Measurements from ENCODE around the gene DCLK1.

DCLK1 gene

DNA sequence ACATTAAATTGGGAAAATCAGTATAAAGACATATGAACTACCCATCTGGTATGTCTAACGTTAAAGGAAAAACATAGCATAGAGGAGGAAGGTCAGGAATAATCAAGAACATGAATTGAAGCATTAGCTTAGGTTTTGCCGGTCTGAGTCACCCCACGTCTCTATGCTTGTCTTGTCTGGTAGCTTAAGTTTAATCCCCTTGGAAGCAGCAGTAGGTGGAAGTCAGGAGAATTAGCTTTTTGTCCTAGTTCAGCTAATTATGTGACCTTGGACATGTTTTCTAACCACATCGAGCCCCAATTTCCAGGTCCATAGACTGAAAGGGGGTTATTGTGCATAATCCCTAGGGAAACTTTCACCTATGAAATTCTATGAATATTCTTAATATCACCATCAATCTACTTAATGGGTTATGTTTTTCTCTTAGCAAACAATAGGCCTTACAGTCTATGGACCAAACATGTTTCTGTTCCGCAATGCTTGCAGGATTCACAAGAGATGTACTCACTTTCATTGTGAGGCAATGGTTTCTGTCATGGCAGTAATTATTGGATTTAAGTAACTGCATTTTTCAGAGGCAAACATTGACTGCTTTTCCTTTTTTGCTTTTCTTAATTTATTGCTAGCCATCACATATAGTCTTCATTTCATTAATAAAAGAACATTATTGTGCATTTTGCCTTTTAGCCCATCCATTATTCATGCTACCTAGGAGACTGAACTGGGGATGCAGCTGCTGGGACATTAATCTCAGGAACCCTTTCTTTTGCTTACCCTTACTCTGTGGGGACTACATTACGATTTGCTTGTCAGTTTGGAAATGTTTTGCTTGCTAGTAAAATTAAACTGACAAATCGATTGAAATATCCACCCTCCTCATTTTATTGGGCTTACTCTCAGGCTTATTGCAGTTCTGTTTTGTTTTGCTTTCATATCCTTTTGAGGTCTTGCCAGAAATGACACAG lies 349.9 kb downstream of the DCLK1 start:
- Histone ChIP-seq H3K14ac (ENCODE audit: low read length) (no peak overlapping the region), H2AFZ (ENCODE audit: insufficient read depth, low read length, poor library complexity) (no peak overlapping the region), H3K4ac (ENCODE audit: low read depth, low read length) (no peak overlapping the region), H2BK12ac (ENCODE audit: low read length) (no peak overlapping the region), H3K79me2 (ENCODE audit: control insufficient read depth, insufficient read depth, low read length, poor library complexity) (no peaks in the 10 kb centered on the region), H3K79me1 (ENCODE audit: low read length) (no peaks in the 10 kb centered on the region), H3K9ac (ENCODE audit: low read length) (no peak overlapping the region), H3K4me2 (ENCODE audit: low read length) (no peak overlapping the region), H3K9me3 (ENCODE audit: insufficient read depth, low read depth, low read length) (no peaks in the 10 kb centered on the region), H4K8ac (ENCODE audit: low read depth, low read length) (no peak overlapping the region), H2AK5ac (ENCODE audit: low read length) (no peak overlapping the region), H3K4me3 (ENCODE audit: low read depth, low read length) (no peak overlapping the region), H3K4me1 (ENCODE audit: control insufficient read depth in 1 of 2, insufficient read depth in 2 of 2, low read length in 2 of 2) (no peaks in the 10 kb centered on the region), H3K36me3 (ENCODE audit: control insufficient read depth in 1 of 2, insufficient read depth in 2 of 2, low read length in 2 of 2) (no peaks in the 10 kb centered on the region), H3K18ac (ENCODE audit: low read length) (no peak overlapping the region), H3K27me3 (ENCODE audit: insufficient read depth, low read length) (no peaks in the 10 kb centered on the region), H4K12ac (ENCODE audit: low read depth, low read length) (no peak overlapping the region), H2BK120ac (ENCODE audit: insufficient read depth, low read length, poor library complexity) (no peak overlapping the region), H3K27ac (ENCODE audit: low read depth, low read length) (no peak overlapping the region), H2BK5ac (ENCODE audit: low read depth, low read length, poor library complexity) (no peak overlapping the region), H4K91ac (ENCODE audit: low read depth, low read length) (no peak overlapping the region), H3K23ac (ENCODE audit: low read length) (no peak overlapping the region)
- no CpG with 5 or more reads among the region's 7 CpGs for WGBS (ENCODE audit: extremely low coverage, insufficient coverage, insufficient read length)
- DNase-seq, result no peak

DNA sequence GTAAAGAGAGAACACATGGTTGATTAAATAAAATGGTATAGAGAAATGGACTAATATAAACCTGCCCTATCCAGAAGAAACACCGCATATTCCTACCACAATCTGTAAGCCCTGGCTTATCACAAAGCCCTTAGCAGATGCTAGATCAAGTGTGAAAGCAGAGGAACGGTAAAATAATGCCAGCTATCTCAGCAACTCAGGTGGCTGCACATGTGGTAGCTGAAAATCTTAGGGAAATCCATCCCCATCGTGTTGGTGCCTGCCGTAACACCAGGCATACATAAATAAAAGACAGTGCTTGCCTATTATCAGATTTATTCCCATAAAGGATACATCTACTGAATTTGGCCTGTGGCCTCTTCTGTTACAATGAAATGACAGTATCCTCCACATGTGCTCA lies 350.6 kb downstream of the DCLK1 start:
- H3K23ac ChIP-seq (ENCODE audit: low read length), result no peak overlapping the region
- H3K14ac ChIP-seq (ENCODE audit: low read length), result no peak overlapping the region
- no peak overlapping the region for H2AK5ac ChIP-seq (ENCODE audit: low read length)
- H3K27me3 ChIP-seq (ENCODE audit: insufficient read depth, low read length), result no peaks in the 10 kb centered on the region
- no peak overlapping the region for H2BK5ac ChIP-seq (ENCODE audit: low read depth, low read length, poor library complexity)
- no peak overlapping the region for H2BK120ac ChIP-seq (ENCODE audit: insufficient read depth, low read length, poor library complexity)
- no peak for DNase-seq
- H4K8ac ChIP-seq (ENCODE audit: low read depth, low read length), result no peak overlapping the region
- H4K12ac ChIP-seq (ENCODE audit: low read depth, low read length), result no peak overlapping the region
- no peaks in the 10 kb centered on the region for H3K36me3 ChIP-seq (ENCODE audit: control insufficient read depth in 1 of 2, insufficient read depth in 2 of 2, low read length in 2 of 2)
- no peaks in the 10 kb centered on the region for H3K79me1 ChIP-seq (ENCODE audit: low read length)
- H2BK12ac ChIP-seq (ENCODE audit: low read length), result no peak overlapping the region
- H3K9me3 ChIP-seq (ENCODE audit: insufficient read depth, low read depth, low read length), result no peaks in the 10 kb centered on the region
- H2AFZ ChIP-seq (ENCODE audit: insufficient read depth, low read length, poor library complexity), result no peak overlapping the region
- H3K4ac ChIP-seq (ENCODE audit: low read depth, low read length), result no peak overlapping the region
- H3K18ac ChIP-seq (ENCODE audit: low read length), result no peak overlapping the region
- no peak overlapping the region for H3K4me3 ChIP-seq (ENCODE audit: low read depth, low read length)
- H4K91ac ChIP-seq (ENCODE audit: low read depth, low read length), result no peak overlapping the region
- H3K27ac ChIP-seq (ENCODE audit: low read depth, low read length), result no peak overlapping the region
- H3K4me1 ChIP-seq (ENCODE audit: control insufficient read depth in 1 of 2, insufficient read depth in 2 of 2, low read length in 2 of 2), result no peaks in the 10 kb centered on the region
- no peaks in the 10 kb centered on the region for H3K79me2 ChIP-seq (ENCODE audit: control insufficient read depth, insufficient read depth, low read length, poor library complexity)
- no peak overlapping the region for H3K9ac ChIP-seq (ENCODE audit: low read length)
- WGBS (ENCODE audit: extremely low coverage, insufficient coverage, insufficient read length), result no CpG with 5 or more reads among the region's 4 CpGs
- no peak overlapping the region for H3K4me2 ChIP-seq (ENCODE audit: low read length)

GRCh38 chr13:35771898-35772297 lies 359.3 kb downstream of the DCLK1 start:
- DNase-seq, result peak; percentile 33 to 94
- Histone ChIP-seq H3K36me3 (ENCODE audit: control insufficient read depth in 1 of 2, insufficient read depth in 2 of 2, low read length in 2 of 2) (no peaks in the 10 kb centered on the region), H3K79me2 (ENCODE audit: control insufficient read depth, insufficient read depth, low read length, poor library complexity) (no peaks in the 10 kb centered on the region), H4K8ac (ENCODE audit: low read depth, low read length) (no peak overlapping the region), H4K12ac (ENCODE audit: low read depth, low read length) (no peak overlapping the region), H3K14ac (ENCODE audit: low read length) (no peak overlapping the region), H2BK120ac (ENCODE audit: insufficient read depth, low read length, poor library complexity) (no peak overlapping the region), H3K4me1 (ENCODE audit: control insufficient read depth in 1 of 2, insufficient read depth in 2 of 2, low read length in 2 of 2) (peaks cover 0 to 4% of the 10 kb centered on the region in 2 experiments), H3K18ac (ENCODE audit: low read length) (no peak overlapping the region), H3K4ac (ENCODE audit: low read depth, low read length) (no peak overlapping the region), H3K9me3 (ENCODE audit: insufficient read depth, low read depth, low read length) (peaks cover 2% of the 10 kb centered on the region), H2BK5ac (ENCODE audit: low read depth, low read length, poor library complexity) (no peak overlapping the region), H3K79me1 (ENCODE audit: low read length) (no peaks in the 10 kb centered on the region), H3K4me2 (ENCODE audit: low read length) (no peak overlapping the region), H3K27ac (ENCODE audit: low read depth, low read length) (no peak overlapping the region), H3K23ac (ENCODE audit: low read length) (no peak overlapping the region), H3K4me3 (ENCODE audit: low read depth, low read length) (no peak overlapping the region), H3K27me3 (ENCODE audit: insufficient read depth, low read length) (no peaks in the 10 kb centered on the region), H3K9ac (ENCODE audit: low read length) (no peak overlapping the region), H2AFZ (ENCODE audit: insufficient read depth, low read length, poor library complexity) (no peak overlapping the region), H2BK12ac (ENCODE audit: low read length) (peak overlapping the region; percentile 20), H2AK5ac (ENCODE audit: low read length) (no peak overlapping the region), H4K91ac (ENCODE audit: low read depth, low read length) (no peak overlapping the region)
- no CpG with 5 or more reads among the region's 5 CpGs for WGBS (ENCODE audit: extremely low coverage, insufficient coverage, insufficient read length)

- peaks cover 0 to 4% of the 10 kb centered on the region in 2 experiments for H3K4me1 ChIP-seq (ENCODE audit: control insufficient read depth in 1 of 2, insufficient read depth in 2 of 2, low read length in 2 of 2)
- H4K8ac ChIP-seq (ENCODE audit: low read depth, low read length), result no peak overlapping the region
- H2BK5ac ChIP-seq (ENCODE audit: low read depth, low read length, poor library complexity), result no peak overlapping the region
- H3K9me3 ChIP-seq (ENCODE audit: insufficient read depth, low read depth, low read length), result peaks cover 2% of the 10 kb centered on the region
- no peak overlapping the region for H3K4ac ChIP-seq (ENCODE audit: low read depth, low read length)
- H4K12ac ChIP-seq (ENCODE audit: low read depth, low read length), result no peak overlapping the region
- H2AFZ ChIP-seq (ENCODE audit: insufficient read depth, low read length, poor library complexity), result no peak overlapping the region
- H3K36me3 ChIP-seq (ENCODE audit: control insufficient read depth in 1 of 2, insufficient read depth in 2 of 2, low read length in 2 of 2), result no peaks in the 10 kb centered on the region
- no peak overlapping the region for H3K4me2 ChIP-seq (ENCODE audit: low read length)
- no peak overlapping the region for H3K23ac ChIP-seq (ENCODE audit: low read length)
- no peak overlapping the region for H3K14ac ChIP-seq (ENCODE audit: low read length)
- H2BK12ac ChIP-seq (ENCODE audit: low read length), result no peak overlapping the region
- no peaks in the 10 kb centered on the region for H3K79me1 ChIP-seq (ENCODE audit: low read length)
- WGBS (ENCODE audit: extremely low coverage, insufficient coverage, insufficient read length), result no CpG with 5 or more reads among the region's 3 CpGs
- H3K9ac ChIP-seq (ENCODE audit: low read length), result no peak overlapping the region
- no peak overlapping the region for H2BK120ac ChIP-seq (ENCODE audit: insufficient read depth, low read length, poor library complexity)
- no peak overlapping the region for H3K18ac ChIP-seq (ENCODE audit: low read length)
- H4K91ac ChIP-seq (ENCODE audit: low read depth, low read length), result no peak overlapping the region
- no peak overlapping the region for H3K27ac ChIP-seq (ENCODE audit: low read depth, low read length)
- no peaks in the 10 kb centered on the region for H3K27me3 ChIP-seq (ENCODE audit: insufficient read depth, low read length)
- H3K79me2 ChIP-seq (ENCODE audit: control insufficient read depth, insufficient read depth, low read length, poor library complexity), result no peaks in the 10 kb centered on the region
- no peak overlapping the region for H3K4me3 ChIP-seq (ENCODE audit: low read depth, low read length)
- no peak for DNase-seq
- no peak overlapping the region for H2AK5ac ChIP-seq (ENCODE audit: low read length)
Observed at GRCh38 chr13:35770756-35771297, 360.4 kb downstream of the DCLK1 start.

Measured in trophoblast cell (in vitro differentiated cells and primary cell).